Measurements from ENCODE around the gene TM2D3. TPM values are rescaled to one million over a fixed set of nuclear protein-coding genes. Genes with fewer than 3 reads are reported as not detected.
A peak's percentile ranks its signal among the peaks of the same experiment; 100 is the strongest.

TM2D3 gene
- total and polyA plus RNA-seq, 2 experiments from 2014 or later = 49.0 to 58.3 TPM

DNA sequence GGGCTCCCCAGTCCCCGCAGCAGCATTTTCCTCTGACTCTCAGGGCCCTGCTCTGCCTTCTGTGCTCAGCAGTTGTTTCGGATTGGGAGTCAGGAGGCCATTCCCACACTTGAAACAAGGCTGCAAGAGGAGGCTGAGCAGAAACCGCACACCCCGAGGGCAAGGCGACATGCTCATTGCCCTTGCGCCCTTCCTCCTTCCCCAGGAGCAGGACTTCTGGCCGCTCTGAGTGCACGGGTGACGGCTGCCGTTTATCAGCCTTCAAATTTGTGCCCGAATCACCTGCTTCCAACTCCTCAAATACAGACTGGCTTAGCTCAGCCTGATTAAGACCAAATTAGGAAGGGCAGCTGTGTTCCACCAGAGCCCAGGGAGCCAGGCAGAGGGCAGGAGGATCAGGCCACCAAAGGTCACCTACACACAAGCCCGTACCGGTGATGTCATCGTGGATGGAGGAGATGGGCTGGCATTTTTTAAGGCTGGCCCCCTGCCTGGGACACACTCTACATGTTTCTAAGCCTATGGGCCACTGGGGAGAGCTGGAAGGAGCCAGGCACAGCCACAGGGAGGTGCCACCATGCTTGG is 38.1 kb downstream of the TM2D3 start:
- no peak for TF ChIP-seq EZH2 (IDR thresholded peaks at IDR 0.05; ENCODE audit: insufficient read depth, poor library complexity, severe bottlenecking)
- no peak for TF ChIP-seq EZH2phosphoT487 (IDR thresholded peaks at IDR 0.05; ENCODE audit: insufficient read depth, low read depth)
- Histone ChIP-seq H4K20me1 (ENCODE audit: insufficient read depth) (no peaks in the 10 kb centered on the region), H3K79me2 (ENCODE audit: insufficient read depth) (no peaks in the 10 kb centered on the region), H3K4me1 (ENCODE audit: insufficient read depth) (peaks cover 11% of the 10 kb centered on the region), H3K4me2 (ENCODE audit: unreplicated experiment) (no peak overlapping the region), H3K9me2 (ENCODE audit: insufficient read depth) (no peaks in the 10 kb centered on the region), H3K4me3 (no peak overlapping the region), H3K9ac (no peak overlapping the region), H3K27me3 (replicated peaks; ENCODE audit: insufficient read depth) (no peaks in the 10 kb centered on the region; the same call in 1 of the 2 replicates), H2AFZ (no peak overlapping the region), H3K27ac (no peak overlapping the region), H3K9me3 (ENCODE audit: low read depth) (no peaks in the 10 kb centered on the region), H3K36me3 (ENCODE audit: low read depth) (no peaks in the 10 kb centered on the region), H3F3A (ENCODE audit: insufficient read depth) (no peaks in the 10 kb centered on the region)
- in situ Hi-C loops (cut with MboI) = no loop called here
- WGBS, 2 experiments (ENCODE audit: low coverage in 1 of 2, low lambda C conversion rate in 2 of 2, missing lambda C conversion rate in 2 of 2) = 85 to 86% methylated on average over 14 of the region's 14 CpGs
- DNase-seq = no peak

DNA sequence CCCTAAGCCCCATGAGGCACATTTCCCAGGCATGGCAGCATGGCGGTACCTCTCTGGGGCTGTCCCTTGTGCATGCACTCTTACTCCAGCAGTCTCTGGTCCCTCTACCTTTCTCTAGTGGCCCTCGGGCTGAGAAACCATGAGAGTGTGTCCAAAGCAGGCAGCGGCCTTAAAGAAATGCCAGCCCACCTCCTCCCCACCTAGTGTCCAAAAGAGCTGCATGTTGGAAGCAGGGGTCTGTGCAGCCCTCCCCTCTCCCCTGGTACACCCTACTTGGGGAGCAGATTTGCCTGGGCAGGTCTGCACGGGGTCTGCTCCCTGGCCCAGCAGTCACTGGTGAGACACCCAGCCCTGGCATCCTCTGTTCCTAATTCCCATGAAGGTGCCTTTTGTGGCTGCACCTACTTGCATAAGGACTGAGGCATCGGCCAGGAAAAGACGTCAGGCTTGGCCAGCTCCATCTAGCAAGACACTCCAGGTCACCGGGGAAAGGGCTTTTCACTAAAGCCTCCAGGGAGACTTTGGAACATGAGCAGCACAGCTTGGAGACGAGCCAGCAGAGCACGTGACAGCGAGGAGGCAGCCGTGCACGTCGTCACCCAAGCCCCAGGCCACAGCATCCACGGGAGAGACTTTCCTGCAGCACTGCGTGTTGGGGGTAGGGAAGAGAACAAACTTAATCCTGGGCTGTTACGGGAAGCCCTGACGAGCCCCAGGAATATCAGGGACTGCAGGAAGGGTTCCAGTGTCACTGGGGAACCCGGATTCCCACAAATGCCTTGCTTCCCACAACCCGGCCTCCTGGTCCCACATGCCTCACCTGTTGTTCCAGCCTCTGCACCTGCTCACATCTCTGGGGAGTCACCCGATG is 38.8 kb downstream of the TM2D3 start:
- no peak overlapping the region for H3K9ac ChIP-seq
- no peak overlapping the region for H3K4me3 ChIP-seq
- no peak overlapping the region for H3K4me2 ChIP-seq (ENCODE audit: unreplicated experiment)
- no peaks in the 10 kb centered on the region for H3F3A ChIP-seq (ENCODE audit: insufficient read depth)
- in situ Hi-C loops (cut with MboI) = no loop called here
- WGBS, 2 experiments (ENCODE audit: low coverage in 1 of 2, low lambda C conversion rate in 2 of 2, missing lambda C conversion rate in 2 of 2) = 57 to 58% methylated on average over 20 of the region's 20 CpGs
- H3K27me3 ChIP-seq (replicated peaks; ENCODE audit: insufficient read depth) = no peaks in the 10 kb centered on the region; the same call in 1 of the 2 replicates
- no peaks in the 10 kb centered on the region for H3K36me3 ChIP-seq (ENCODE audit: low read depth)
- H3K79me2 ChIP-seq (ENCODE audit: insufficient read depth) = no peaks in the 10 kb centered on the region
- no peak overlapping the region for H2AFZ ChIP-seq
- no peaks in the 10 kb centered on the region for H3K9me3 ChIP-seq (ENCODE audit: low read depth)
- no peaks in the 10 kb centered on the region for H4K20me1 ChIP-seq (ENCODE audit: insufficient read depth)
- TF ChIP-seq EZH2 (IDR thresholded peaks at IDR 0.05; ENCODE audit: insufficient read depth, poor library complexity, severe bottlenecking) (no peak), EZH2phosphoT487 (IDR thresholded peaks at IDR 0.05; ENCODE audit: insufficient read depth, low read depth) (no peak)
- H3K9me2 ChIP-seq (ENCODE audit: insufficient read depth) = no peaks in the 10 kb centered on the region
- H3K27ac ChIP-seq = no peak overlapping the region
- H3K4me1 ChIP-seq (ENCODE audit: insufficient read depth) = peaks cover 11% of the 10 kb centered on the region
- DNase-seq = peak; percentile 15

DNA sequence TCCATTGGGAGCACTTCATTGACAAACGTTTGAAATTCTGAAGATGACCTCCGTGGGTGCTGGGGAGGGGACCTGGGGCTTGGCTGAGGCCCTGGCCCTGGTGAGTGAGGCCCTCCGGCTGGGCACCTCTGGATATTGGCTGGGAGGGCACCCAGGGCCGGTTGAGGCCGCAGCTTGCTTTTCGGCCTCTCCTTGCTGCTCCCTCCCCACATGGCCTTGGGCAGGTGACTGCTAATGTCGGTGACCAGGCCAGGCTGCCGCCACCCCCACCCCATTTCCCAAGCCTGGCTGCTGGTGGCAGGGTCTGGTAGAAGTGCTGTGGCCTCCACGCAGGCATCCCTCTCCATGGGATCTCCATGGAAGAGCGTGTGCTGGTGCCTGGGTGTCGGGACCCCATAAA is 39.5 kb downstream of the TM2D3 start:
- H3K4me3 ChIP-seq = no peak overlapping the region
- no peak for DNase-seq
- in situ Hi-C loops (cut with MboI) = no loop called here
- no peaks in the 10 kb centered on the region for H4K20me1 ChIP-seq (ENCODE audit: insufficient read depth)
- no peak overlapping the region for H3K27ac ChIP-seq
- peaks cover 11% of the 10 kb centered on the region for H3K4me1 ChIP-seq (ENCODE audit: insufficient read depth)
- no peaks in the 10 kb centered on the region; the same call in 1 of the 2 replicates for H3K27me3 ChIP-seq (replicated peaks; ENCODE audit: insufficient read depth)
- H2AFZ ChIP-seq = no peak overlapping the region
- H3K4me2 ChIP-seq (ENCODE audit: unreplicated experiment) = no peak overlapping the region
- TF ChIP-seq EZH2phosphoT487 (IDR thresholded peaks at IDR 0.05; ENCODE audit: insufficient read depth, low read depth) (no peak), EZH2 (IDR thresholded peaks at IDR 0.05; ENCODE audit: insufficient read depth, poor library complexity, severe bottlenecking) (no peak)
- no peaks in the 10 kb centered on the region for H3F3A ChIP-seq (ENCODE audit: insufficient read depth)
- no peaks in the 10 kb centered on the region for H3K9me3 ChIP-seq (ENCODE audit: low read depth)
- no peaks in the 10 kb centered on the region for H3K79me2 ChIP-seq (ENCODE audit: insufficient read depth)
- 76 to 79% methylated on average over 9 to 11 of the region's 11 CpGs for WGBS, 2 experiments (ENCODE audit: low coverage in 1 of 2, low lambda C conversion rate in 2 of 2, missing lambda C conversion rate in 2 of 2)
- no peak overlapping the region for H3K9ac ChIP-seq
- H3K36me3 ChIP-seq (ENCODE audit: low read depth) = no peaks in the 10 kb centered on the region
- no peaks in the 10 kb centered on the region for H3K9me2 ChIP-seq (ENCODE audit: insufficient read depth)

- no peak overlapping the region for H3K4me2 ChIP-seq (ENCODE audit: unreplicated experiment)
- 77 to 80% methylated on average over 10 of the region's 10 CpGs for WGBS, 2 experiments (ENCODE audit: low coverage in 1 of 2, low lambda C conversion rate in 2 of 2, missing lambda C conversion rate in 2 of 2)
- in situ Hi-C loops (cut with MboI) = no loop called here
- no peak overlapping the region for H3K9ac ChIP-seq
- no peaks in the 10 kb centered on the region for H3K9me2 ChIP-seq (ENCODE audit: insufficient read depth)
- H3K36me3 ChIP-seq (ENCODE audit: low read depth) = no peaks in the 10 kb centered on the region
- TF ChIP-seq EZH2phosphoT487 (IDR thresholded peaks at IDR 0.05; ENCODE audit: insufficient read depth, low read depth) (no peak), EZH2 (IDR thresholded peaks at IDR 0.05; ENCODE audit: insufficient read depth, poor library complexity, severe bottlenecking) (no peak)
- no peaks in the 10 kb centered on the region for H3K9me3 ChIP-seq (ENCODE audit: low read depth)
- DNase-seq = no peak
- H3F3A ChIP-seq (ENCODE audit: insufficient read depth) = no peaks in the 10 kb centered on the region
- H2AFZ ChIP-seq = no peak overlapping the region
- no peaks in the 10 kb centered on the region; the same call in 1 of the 2 replicates for H3K27me3 ChIP-seq (replicated peaks; ENCODE audit: insufficient read depth)
- H3K4me1 ChIP-seq (ENCODE audit: insufficient read depth) = peaks cover 11% of the 10 kb centered on the region
- no peak overlapping the region for H3K4me3 ChIP-seq
- H3K79me2 ChIP-seq (ENCODE audit: insufficient read depth) = no peaks in the 10 kb centered on the region
- no peak overlapping the region for H3K27ac ChIP-seq
- H4K20me1 ChIP-seq (ENCODE audit: insufficient read depth) = no peaks in the 10 kb centered on the region
Observed at GRCh38 chr15:101611580-101612299, 40.4 kb downstream of the TM2D3 start.

Data from GM23248 (cell line).